ENCODE results near the gene TAB3. TPM values are rescaled to one million over a fixed set of nuclear protein-coding genes. Genes with fewer than 3 reads are reported as not detected.

Gene TAB3
- 12.8 and 13.8 TPM in 2 replicates for polyA plus RNA-seq

DNA sequence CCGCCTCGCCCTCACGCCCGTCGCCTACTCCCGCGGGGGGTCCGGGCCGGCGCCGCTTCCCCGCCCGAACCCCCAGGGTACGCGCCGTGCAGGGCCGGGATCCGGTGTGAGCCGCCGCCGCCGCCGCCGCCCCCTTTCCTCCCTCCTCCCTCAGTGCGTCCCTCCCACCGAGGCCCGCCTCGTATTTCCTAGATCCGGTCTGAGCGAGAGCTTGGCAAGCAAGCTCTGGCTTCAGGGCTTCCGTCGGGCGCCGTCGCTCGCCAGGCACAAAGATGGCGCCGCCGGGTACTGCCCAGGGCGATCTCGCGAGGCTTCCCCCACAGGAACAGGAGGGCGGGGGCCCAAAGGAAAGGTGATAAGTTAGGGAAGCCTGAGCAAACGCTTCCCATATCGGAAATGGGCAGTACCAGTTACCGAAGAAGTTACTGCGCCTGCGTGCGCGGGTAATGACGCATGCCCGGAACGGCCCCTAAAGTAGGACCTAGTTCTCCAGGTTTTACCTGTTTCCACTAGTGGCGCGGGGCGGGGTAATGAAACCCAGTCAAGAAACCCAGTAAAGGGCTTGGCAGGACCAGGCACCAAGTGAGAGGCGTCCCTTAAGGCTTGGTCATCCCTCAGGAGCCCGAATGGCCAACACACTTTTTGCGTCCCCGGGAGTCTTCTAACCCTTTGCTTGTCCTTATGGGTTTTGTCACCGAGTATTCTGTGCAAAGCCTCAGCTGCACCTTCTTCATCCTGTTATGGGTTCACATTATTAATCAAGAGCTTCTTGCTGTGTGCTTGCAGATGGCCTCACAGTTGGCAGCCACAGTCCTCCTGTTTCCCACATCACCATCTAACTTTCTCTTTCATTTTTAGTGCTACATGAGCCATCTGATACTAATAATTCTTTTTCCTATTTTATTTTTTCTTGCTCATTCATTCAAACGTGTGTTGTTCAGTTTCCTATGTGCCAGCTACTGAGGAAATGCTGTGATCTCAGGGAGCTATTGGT lies at the start of gene TAB3:
TSS of gene TAB3 (minus strand) at position 108 of the 994 bp plus-strand sequence. CDS start 29,666 bp downstream, outside the sequence.

Other genes with a start within 250 kb of the TAB3 start
- gene GK, start 235.8 kb downstream of the TAB3 start, polyA plus RNA-seq = 3.2 and 6.0 TPM in 2 replicates
- gene FTHL17, start 182.8 kb upstream of the TAB3 start, polyA plus RNA-seq = not detected in 2 replicates

All from Purkinje cell (primary cell).